Peyer's patch (tissue), 4 donors: Measurements from ENCODE around the gene NCKIPSD.

ENCODE experiments used
- CTCF ChIP-seq, 6 experiments: fragments of 450-650 bp in 4 of 6; fragments of 200-600 bp in 2 of 6; sonication (generic) in 1 of 6; IDR thresholded peaks; one replicate each; pipeline ENCODE4 v1.5.1; 2017 to 2019; ENCODE audit warnings: antibody characterized with exemption in 6 of 6, mild to moderate bottlenecking in 3 of 6, moderate library complexity in 1 of 6
- POLR2A ChIP-seq, 2 donors: fragments of 450-650 bp; IDR thresholded peaks; one replicate each; pipeline ENCODE4 v1.5.1; 2017; ENCODE audit warnings: antibody characterized with exemption in 2 of 2, mild to moderate bottlenecking in 2 of 2, moderate library complexity in 2 of 2

- TF ChIP-seq CTCF (IDR thresholded peaks at IDR 0.05), result no peak
- TF ChIP-seq POLR2A (IDR thresholded peaks at IDR 0.05), result no peak
These were observed 2.5 kb upstream of the NCKIPSD start for GRCh38 chr3:48688032-48688736.
